Measurements from ENCODE around the gene UMOD.

Gene UMOD

GRCh38 chr16:20383106-20384029 is 30.9 kb upstream of the UMOD start:
- TF ChIP-seq CTCF (IDR thresholded peaks at IDR 0.05) = peak; percentile 79
- no peak overlapping the region for H3K4me3 ChIP-seq (ENCODE audit: low read depth, low read length)
- H3K27ac ChIP-seq = no peak overlapping the region

DNA sequence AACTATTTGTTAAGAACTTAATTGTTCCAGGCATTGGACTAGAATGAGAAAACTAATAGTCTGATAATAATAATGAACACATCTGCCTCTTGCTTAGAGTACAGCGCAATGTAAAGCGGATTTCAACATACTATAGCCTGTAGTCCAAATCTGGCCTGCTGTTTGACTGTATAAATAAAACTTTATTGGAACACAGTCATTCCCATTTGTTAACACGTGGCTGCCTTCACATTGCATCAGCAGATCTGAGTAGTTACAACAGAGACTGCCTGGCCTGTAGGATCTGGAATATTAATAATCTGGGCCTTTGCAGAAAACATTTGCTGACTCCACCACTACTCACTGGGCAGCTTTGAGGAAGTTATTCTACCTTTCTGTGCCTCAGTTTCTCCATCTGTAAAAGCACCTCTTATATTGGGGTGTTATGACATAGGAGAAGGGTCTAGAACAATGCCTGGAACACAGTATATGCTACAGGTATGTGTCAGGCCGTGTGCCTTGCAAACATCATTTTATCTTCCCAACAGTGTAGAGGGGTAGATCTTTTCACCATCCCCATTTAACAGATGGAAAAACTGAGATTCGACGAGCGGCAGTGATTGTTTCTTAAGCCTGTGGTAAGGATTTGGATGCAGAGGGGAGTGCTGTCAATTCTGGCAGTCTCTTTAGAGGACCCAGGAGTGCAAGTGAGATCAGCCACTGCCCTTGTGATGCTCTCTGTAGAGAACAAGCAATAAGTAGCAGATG is 29.9 kb upstream of the UMOD start:
- Histone ChIP-seq H3K27me3 (ENCODE audit: control insufficient read depth, insufficient read depth, low read length) (no peaks in the 10 kb centered on the region), H3K4me2 (ENCODE audit: low read length) (no peak overlapping the region)

More at GRCh38 chr16:20383106-20384029, 30.9 kb upstream of the UMOD start:
- Histone ChIP-seq H3K4me1 (no peaks in the 10 kb centered on the region), H3K9me3 (ENCODE audit: control insufficient read depth, low read length) (no peaks in the 10 kb centered on the region), H3K4me2 (ENCODE audit: low read length) (no peak overlapping the region), H3K36me3 (ENCODE audit: control insufficient read depth, insufficient read depth, low read length) (no peaks in the 10 kb centered on the region), H3K27me3 (ENCODE audit: control insufficient read depth, insufficient read depth, low read length) (no peaks in the 10 kb centered on the region), H2AFZ (no peak overlapping the region), H3K9ac (no peak overlapping the region), H3K79me2 (no peaks in the 10 kb centered on the region)

GRCh38 chr16:20380782-20381181 is 28.3 kb upstream of the UMOD start:
- Histone ChIP-seq H2AFZ (no peak overlapping the region), H3K4me2 (ENCODE audit: low read length) (no peak overlapping the region), H3K27me3 (ENCODE audit: control insufficient read depth, insufficient read depth, low read length) (no peaks in the 10 kb centered on the region)

More for the DNA sequence above, 29.9 kb upstream of the UMOD start:
- Histone ChIP-seq H3K9me3 (ENCODE audit: control insufficient read depth, low read length) (no peaks in the 10 kb centered on the region), H3K4me1 (no peaks in the 10 kb centered on the region), H3K27ac (no peak overlapping the region), H3K4me3 (ENCODE audit: low read depth, low read length) (no peak overlapping the region), H3K36me3 (ENCODE audit: control insufficient read depth, insufficient read depth, low read length) (no peaks in the 10 kb centered on the region), H2AFZ (no peak overlapping the region), H3K9ac (no peak overlapping the region), H3K79me2 (no peaks in the 10 kb centered on the region)
- TF ChIP-seq CTCF (IDR thresholded peaks at IDR 0.05) = no peak

GRCh38 chr16:20377181-20377580 is 24.7 kb upstream of the UMOD start:
- Histone ChIP-seq H3K36me3 (ENCODE audit: control insufficient read depth, insufficient read depth, low read length) (no peaks in the 10 kb centered on the region), H3K9me3 (ENCODE audit: control insufficient read depth, low read length) (no peaks in the 10 kb centered on the region), H3K4me2 (ENCODE audit: low read length) (no peak overlapping the region), H3K79me2 (no peaks in the 10 kb centered on the region), H3K4me3 (ENCODE audit: low read depth, low read length) (no peak overlapping the region), H3K27ac (no peak overlapping the region), H2AFZ (no peak overlapping the region), H3K9ac (no peak overlapping the region), H3K4me1 (no peaks in the 10 kb centered on the region), H3K27me3 (ENCODE audit: control insufficient read depth, insufficient read depth, low read length) (no peaks in the 10 kb centered on the region)
- no peak for TF ChIP-seq CTCF (IDR thresholded peaks at IDR 0.05)

More at GRCh38 chr16:20380782-20381181, 28.3 kb upstream of the UMOD start:
- Histone ChIP-seq H3K9me3 (ENCODE audit: control insufficient read depth, low read length) (no peaks in the 10 kb centered on the region), H3K27ac (no peak overlapping the region), H3K4me1 (no peaks in the 10 kb centered on the region), H3K9ac (no peak overlapping the region), H3K79me2 (no peaks in the 10 kb centered on the region), H3K36me3 (ENCODE audit: control insufficient read depth, insufficient read depth, low read length) (no peaks in the 10 kb centered on the region), H3K4me3 (ENCODE audit: low read depth, low read length) (no peak overlapping the region)
- no peak for TF ChIP-seq CTCF (IDR thresholded peaks at IDR 0.05)
